ENCODE results near the gene ZP4.
"Not testable (repeated sequence)": the region's sequence is repeated elsewhere in the genome, so short reads cannot be mapped to it uniquely, and the experiment has no call there.

The ZP4 gene

GRCh38 chr1:237873487-237874211 lies 17.1 kb downstream of the ZP4 start:
- DNase-seq, result peak in 1 of 2 experiments; percentile 13

- no peak for DNase-seq
Measured at GRCh38 chr1:237868817-237869600, 21.7 kb downstream of the ZP4 start.

DNA sequence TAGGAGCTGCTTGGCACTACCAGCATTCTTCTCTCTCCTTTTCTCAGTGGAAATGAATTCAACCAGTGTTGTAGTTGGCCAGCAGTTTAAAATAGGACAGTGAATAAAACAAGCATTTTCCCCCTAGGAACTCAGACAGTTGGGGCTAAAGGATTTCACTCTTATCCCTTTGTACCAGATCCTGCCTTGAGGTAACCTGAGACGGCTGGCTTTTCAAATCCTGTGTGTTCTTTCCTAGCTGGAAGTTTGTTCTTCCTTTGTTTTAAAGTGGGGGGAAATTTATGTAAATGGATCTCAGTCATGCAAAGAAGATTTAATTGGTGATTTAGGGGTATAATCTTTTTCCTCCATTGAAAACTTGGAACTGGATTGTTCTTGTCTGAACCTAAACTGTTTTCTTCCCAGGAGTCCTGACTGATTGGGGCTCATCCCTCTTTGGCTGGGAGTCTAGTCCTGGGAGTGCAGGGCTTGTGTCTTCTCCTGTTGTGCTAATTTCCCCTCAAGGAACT lies 23.3 kb downstream of the ZP4 start:
- no peak for DNase-seq

GRCh38 chr1:237864338-237865244 lies 26.1 kb downstream of the ZP4 start:
- peak; percentile 10 to 57 for DNase-seq

DNA sequence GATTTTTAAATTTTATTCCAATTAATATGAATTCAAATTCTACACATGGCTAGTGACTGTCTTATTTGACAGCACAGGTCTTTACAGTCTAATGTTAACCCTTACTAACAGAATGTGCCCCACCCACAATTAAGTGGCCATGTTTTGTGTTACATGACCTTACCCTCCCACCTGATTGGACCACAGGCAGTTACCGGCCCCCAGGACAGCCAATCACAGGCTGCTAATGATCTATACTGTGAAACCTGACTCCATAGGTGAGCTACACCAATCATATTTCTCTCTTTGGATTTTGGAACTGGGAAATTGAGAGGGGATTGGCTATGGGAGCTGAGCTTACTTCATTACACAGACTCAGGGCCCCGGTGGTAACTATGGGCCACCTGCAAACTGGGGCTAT lies 27.5 kb downstream of the ZP4 start:
- no peak for DNase-seq

DNA sequence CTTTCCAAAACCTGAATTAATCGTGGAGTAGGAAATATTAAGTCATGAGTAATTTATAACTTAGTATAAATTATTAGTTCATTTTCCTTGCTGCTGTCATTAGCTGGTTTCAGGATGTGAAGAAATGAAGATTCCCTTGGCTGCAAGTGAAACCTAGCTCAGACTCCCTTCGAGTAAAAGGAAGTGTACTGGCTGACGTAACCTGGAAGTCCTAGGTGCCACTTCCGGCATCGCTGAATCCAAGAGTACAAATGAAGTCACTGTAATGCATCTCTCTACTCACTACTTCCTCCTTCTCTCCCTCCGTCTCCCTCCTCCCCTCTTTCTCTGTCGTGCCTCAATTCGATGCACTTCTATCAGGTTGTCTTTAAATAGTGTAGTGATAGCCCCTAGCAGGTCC lies 28.8 kb downstream of the ZP4 start:
- DNase-seq, result no peak

DNA sequence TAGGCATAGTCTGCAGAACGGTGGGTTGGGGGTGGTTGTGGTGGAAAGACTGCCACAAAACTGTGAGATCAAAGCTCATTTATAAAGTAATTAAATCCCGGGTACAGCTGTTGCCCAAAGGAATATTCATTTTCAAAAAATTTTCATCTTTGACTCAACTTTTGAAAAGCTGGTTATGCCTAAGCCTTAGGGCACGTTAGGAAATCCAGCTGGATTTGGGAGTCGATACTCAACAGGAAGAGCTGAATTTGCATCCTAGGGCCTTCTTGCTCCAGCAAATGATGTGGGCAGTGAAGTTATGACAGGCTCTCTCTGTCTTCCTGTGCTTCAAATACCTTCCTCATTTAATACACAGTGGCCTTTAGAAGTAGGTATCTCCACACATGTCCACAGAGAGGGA lies 31.7 kb downstream of the ZP4 start:
- no peak for DNase-seq

DNA sequence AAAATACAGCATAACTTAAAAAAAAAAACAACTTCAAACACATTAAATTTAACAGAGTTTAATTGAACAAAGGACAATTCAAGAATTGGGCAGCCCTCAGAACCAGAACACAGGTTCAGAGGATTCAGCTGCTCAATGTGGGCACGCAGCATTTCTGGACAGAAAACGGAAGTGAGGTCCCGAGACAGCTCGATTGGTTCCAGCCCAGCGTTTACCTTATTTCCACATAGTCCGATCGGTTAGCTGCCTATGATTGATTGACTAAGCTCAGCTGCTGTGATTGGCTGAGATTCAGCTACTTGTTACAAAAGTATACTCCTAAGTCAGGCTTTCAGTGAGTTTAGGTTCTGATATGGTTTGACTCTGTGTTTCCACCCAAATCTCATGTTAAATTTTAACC lies 33.3 kb downstream of the ZP4 start:
- DNase-seq, result no peak

DNA sequence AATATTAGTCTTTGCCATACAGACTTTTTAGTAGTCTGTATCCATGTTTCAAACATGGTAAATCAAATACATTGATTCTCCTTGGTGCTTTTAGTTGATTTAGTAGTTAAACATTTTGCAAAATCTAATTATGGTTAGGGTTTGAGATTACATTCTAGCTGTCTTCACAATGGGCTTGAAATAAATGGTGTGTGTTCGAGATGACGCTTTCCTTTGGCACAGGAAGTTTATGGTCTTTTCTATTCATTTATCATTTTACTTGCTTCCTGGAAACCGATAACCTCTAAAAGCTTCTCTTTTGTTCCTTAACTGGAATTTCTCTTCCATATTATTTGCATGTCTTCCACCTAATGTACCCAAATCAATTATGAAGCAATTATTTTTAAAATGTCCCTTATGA lies 38.4 kb downstream of the ZP4 start:
- no peak for DNase-seq

GRCh38 chr1:237851210-237851845 lies 39.4 kb downstream of the ZP4 start:
- peak in 1 of 2 experiments; percentile 69 for DNase-seq

DNA sequence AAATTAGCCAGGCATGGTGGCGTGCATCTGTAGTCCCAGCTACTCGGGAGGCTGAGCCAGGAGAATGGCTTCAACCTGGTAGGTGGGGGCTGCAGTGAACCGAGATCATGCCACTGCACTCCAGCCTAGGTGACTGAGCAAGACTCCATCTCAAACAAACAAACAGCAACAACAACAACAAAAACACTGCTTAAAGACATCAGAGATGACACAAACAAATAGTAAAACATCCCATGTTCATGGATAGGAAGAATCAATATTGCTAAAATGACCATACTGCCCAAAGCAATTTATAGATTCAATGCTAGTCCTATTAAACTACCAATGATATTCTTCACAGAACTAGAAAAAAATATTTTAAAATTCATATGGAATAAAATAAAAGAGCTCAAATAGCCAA lies 47.2 kb downstream of the ZP4 start:
- DNase-seq, result not testable (repeated sequence)

GRCh38 chr1:237841485-237841884 lies 49.2 kb downstream of the ZP4 start:
- DNase-seq, result no peak

DNA sequence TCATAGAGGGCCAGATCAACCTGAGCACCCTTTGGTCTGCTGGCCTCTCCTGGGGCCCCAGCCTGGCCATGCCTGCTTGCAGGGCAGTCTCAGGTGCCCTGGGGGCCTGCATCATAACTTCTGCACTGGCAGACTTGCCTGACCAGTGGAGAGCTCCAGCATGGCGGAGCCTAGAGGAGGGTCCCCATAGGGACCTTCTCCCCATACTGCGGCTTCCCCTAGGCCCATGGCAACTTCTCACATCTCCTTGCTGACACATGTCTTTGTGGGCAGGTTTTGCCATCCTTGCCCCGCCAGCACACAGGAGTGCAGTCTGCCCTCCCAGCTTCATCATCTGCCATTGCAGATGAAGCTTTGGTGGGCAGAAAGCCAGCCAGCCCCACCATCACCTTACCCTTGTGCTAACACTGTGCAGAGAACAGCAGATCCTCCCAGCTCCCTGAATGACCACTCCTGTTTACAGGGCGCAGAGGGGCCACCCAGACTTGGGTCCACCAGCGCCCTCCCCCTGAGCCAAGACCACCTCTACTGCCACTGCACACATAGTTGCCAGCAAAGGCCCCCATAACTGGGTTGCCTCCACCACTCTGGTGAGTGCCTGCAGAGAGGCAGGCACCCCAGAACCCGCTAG lies 51.7 kb downstream of the ZP4 start:
- DNase-seq, result no peak

DNA sequence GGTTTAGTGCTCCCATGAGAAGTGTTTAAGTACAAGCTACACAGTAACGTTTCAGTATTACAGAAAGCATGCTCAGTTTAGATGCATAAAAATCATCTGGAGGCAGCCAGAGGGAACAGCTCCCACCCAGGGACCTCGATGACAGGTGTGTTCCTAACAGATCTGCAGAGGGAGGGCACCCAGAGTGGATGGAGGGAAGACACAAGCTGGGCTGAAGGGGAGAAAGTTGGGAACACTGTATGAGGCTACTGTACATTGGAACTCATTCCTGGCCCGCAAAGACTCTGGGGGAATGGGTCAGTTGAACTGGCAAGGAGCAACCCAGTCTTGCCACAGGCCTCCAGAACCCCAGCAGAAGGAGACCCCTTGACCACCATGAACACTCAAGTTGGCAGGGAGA lies 52.4 kb downstream of the ZP4 start:
- no peak for DNase-seq

GRCh38 chr1:237834461-237834860 lies 56.3 kb downstream of the ZP4 start:
- no peak for DNase-seq

- no peak for DNase-seq
Measured at GRCh38 chr1:237834048-237834447, 56.7 kb downstream of the ZP4 start.

DNA sequence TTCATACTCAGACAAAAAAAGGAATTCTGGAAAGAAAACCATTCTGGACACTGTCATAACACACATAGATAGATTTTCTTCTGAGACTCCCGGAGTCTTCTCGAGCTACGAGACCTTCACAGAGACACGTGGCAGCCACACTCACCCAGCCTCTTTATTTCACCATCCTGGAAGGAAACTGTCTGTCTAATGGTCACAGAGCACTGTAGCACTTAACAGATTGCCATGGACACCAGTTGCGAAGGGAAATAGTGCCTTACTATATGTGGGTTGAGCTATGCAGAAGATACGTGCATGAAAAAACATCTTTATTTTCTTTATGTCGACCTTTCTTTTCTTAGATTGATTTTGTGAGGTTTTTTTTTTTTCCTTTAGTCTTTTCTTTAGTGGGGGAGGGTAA lies 57.9 kb downstream of the ZP4 start:
- DNase-seq, result no peak
